Activated CD4-positive, alpha-beta T cell treated with anti-CD3 and anti-CD28 coated beads, Interleukin-2, amount 10 ng/mL, durations not matched to agents 7 days and 5 days (primary cell): ENCODE results near the gene TOR2A. TPM values are rescaled to one million over a fixed set of nuclear protein-coding genes. Genes with fewer than 3 reads are reported as not detected.
"Not testable (repeated sequence)": the region's sequence is repeated elsewhere in the genome, so short reads cannot be mapped to it uniquely, and the experiment has no call there.

Experiments
- CTCF ChIA-PET: fragments of 350-600 bp; sonication (Branson Sonifier 250); formaldehyde crosslinking; loops from one replicate; lab custom pipeline; 2021; ENCODE audit warnings: antibody characterized with exemption; lab: Charles Lee
- POLR2A ChIA-PET: fragments of 350-600 bp; sonication (Branson Sonifier 250); formaldehyde crosslinking; loops from one replicate; lab custom pipeline; 2021; ENCODE audit warnings: antibody characterized with exemption; lab: Charles Lee
- DNase-seq: peaks from one replicate; pipeline ENCODE4 v3.0.0-alpha.2; 2020
- H3K27ac Mint-ChIP-seq: one replicate; pipeline ENCODE4 v1.8.0; 2021; ENCODE audit warnings: mild to moderate bottlenecking, moderate library complexity, mixed read lengths
- H3K27me3 Mint-ChIP-seq: one replicate; pipeline ENCODE4 v1.8.0; 2021; ENCODE audit warnings: mixed read lengths
- H3K36me3 Mint-ChIP-seq: one replicate; pipeline ENCODE4 v1.8.0; 2021; ENCODE audit warnings: low read depth, mixed read lengths
- H3K4me1 Mint-ChIP-seq: one replicate; pipeline ENCODE4 v1.8.0; 2021; ENCODE audit warnings: mixed read lengths
- H3K4me3 Mint-ChIP-seq: one replicate; pipeline ENCODE4 v1.8.0; 2021; ENCODE audit warnings: mild to moderate bottlenecking, moderate library complexity, mixed read lengths
- H3K9me3 Mint-ChIP-seq: one replicate; pipeline ENCODE4 v1.8.0; 2021; ENCODE audit warnings: mixed read lengths
- total RNA-seq, 2 experiments: library from RNA; stranded (reverse); gene quantifications; one replicate each; pipeline ENCODE4 v1.2.3, GENCODE V29; 2021

The TOR2A gene
- 10 to 100 TPM; 21.7 to 24.0 TPM for total RNA-seq

DNA sequence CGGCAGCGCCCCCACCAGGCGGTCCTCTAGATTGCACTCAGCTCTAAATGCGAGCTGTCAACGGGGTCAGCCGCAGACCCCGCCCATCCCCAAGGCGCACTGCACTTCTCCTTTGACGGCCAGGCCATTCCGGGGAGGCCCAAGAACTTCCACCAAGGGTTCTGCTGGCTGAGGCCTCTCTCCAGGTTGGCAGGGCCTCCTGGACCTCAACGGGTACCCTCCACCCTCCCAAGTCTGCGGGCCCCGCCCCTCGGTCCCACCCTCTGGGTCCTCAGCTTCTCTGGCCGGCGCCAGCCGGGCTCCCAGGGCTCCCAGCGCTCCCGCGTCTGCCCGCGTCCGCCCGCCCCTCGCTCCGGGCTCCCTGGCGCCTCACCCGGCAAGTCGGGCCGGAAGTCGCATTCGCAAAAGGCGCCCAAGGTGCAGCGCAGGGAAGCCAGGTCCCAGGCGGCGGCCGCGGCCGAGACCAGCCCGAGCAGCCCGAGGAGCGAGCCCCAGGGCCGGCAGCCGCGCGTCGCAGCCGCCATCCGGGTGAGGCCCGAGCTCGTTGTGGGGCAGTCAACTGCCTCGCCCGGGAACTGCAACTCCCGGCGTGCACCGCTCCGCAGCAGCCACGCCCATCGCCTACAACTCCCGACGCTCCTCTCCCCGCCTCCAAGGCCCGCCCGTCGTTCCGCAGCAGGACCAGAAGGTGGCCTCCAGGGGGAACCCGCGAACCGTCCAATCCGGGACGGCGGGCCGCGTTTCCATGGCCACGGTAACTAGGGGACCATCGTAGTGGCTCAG lies at the start of gene TOR2A:
TOR2A (minus strand) TSS at position 548 of the 783 bp plus-strand sequence; CDS start at position 524, 24 bp downstream.
- CTCF ChIA-PET: interaction anchor here (0.6 to 3.0 kb wide), 80 partner anchors 9 to 403 kb away, joined by 3 to 31 read pairs (median 5); partner anchors contain the start of genes CDK9, CFAP157, PIP5KL1 and PTRH1

DNA sequence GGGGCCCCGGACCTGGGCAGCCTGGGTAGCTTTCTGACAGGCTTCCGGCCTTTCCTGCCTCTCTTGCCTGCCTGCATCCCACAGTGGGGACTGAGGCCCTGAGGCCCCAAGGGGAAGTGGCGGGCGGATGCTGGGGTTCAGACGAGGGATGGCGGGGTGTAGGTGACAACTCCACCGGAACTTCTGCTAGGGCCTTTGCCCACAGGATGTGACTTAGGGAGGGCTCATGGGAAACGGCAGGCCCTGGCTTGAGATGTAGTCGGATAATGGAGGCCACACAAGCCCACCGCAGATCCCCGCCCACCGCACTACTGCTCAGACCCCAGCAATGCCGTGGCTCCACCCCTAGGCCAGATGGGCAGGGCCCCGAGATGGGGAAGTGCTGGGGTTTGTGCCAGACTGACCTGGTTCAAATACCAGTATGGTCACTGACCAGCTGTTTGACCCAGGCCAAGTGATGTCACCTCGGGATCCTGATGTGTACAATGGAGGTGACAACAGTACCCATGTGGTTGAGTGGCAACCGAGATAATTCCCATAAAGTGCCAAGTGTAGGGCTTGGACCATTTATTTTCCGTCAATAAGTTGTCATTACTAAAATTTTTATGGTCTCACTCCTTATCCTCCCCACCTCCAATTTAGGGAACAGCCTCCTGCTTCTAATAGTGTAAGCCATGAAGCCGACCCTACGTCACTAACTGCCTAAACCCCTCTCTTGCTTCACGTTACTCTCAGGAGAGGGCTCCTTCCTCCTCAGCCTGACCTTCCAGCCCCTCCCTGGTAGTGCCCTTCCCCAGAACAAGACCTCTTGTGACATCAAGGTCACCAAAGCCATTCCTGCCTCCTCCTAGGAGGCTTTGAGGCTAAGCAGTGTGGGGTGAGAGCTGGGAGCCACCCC lies 48.3 kb upstream of the TOR2A start:
- CTCF ChIA-PET: interaction anchor here (0.8 to 5.6 kb wide), 6 partner anchors 12 to 273 kb away, joined by 3 to 31 read pairs (median 8); partner anchors contain the start of gene TOR2A

More for the DNA sequence above, at the start of gene TOR2A:
- H3K36me3 Mint-ChIP-seq: peaks cover 17% of the 10 kb centered on the region
- no peaks in the 10 kb centered on the region for H3K27me3 Mint-ChIP-seq
- H3K4me3 Mint-ChIP-seq: peak within 1 kb of the TSS; percentile 82
- DNase-seq: peak; percentile 99
- peaks cover 27% of the 10 kb centered on the region for H3K4me1 Mint-ChIP-seq
- POLR2A ChIA-PET: interaction anchor here (1.0 to 1.5 kb wide), 2 partner anchors 50 to 62 kb away, joined by 3 read pairs; no protein-coding TSS in a partner anchor
- peak within 1 kb of the TSS; percentile 94 for H3K27ac Mint-ChIP-seq
- no peaks in the 10 kb centered on the region for H3K9me3 Mint-ChIP-seq

DNA sequence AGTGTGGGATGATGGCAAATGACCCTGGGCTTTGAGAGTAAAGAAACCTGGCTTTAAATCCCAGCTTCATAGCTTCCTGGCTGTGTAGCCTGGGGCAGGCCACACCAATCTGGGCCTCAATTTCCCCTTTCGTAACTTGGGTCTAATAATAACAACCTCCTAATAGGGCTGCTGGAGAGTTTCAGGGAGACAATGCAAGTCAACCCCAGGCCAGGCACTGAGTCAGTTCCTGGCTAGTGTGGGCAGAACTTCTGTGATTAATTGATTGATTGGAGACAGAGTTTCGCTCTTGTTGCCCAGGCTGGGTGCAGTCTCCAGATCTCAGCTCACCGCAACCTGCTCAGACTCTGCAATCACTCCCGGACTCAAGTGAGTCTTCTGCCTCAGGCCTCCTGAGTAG lies 46.7 kb upstream of the TOR2A start:
- Mint-ChIP-seq H3K36me3 (peaks cover 17% of the 10 kb centered on the region), H3K27ac (peak overlapping the region; percentile 87), H3K4me1 (peaks cover 63% of the 10 kb centered on the region), H3K9me3 (no peaks in the 10 kb centered on the region), H3K4me3 (peak overlapping the region; percentile 30), H3K27me3 (no peaks in the 10 kb centered on the region)
- ChIA-PET POLR2A (no interaction called here), CTCF (interaction anchor here (2.2 kb wide), 1 partner anchor 47 kb away, joined by 11 read pairs; the partner anchor contains the start of gene TOR2A)
- DNase-seq: no peak

More for the DNA sequence above, 48.3 kb upstream of the TOR2A start:
- Mint-ChIP-seq H3K27ac (peak overlapping the region; percentile 96), H3K36me3 (peaks cover 18% of the 10 kb centered on the region), H3K4me3 (peak overlapping the region; percentile 71), H3K27me3 (no peaks in the 10 kb centered on the region), H3K4me1 (peaks cover 71% of the 10 kb centered on the region), H3K9me3 (no peaks in the 10 kb centered on the region)
- DNase-seq: peak; percentile 86
- POLR2A ChIA-PET: no interaction called here

DNA sequence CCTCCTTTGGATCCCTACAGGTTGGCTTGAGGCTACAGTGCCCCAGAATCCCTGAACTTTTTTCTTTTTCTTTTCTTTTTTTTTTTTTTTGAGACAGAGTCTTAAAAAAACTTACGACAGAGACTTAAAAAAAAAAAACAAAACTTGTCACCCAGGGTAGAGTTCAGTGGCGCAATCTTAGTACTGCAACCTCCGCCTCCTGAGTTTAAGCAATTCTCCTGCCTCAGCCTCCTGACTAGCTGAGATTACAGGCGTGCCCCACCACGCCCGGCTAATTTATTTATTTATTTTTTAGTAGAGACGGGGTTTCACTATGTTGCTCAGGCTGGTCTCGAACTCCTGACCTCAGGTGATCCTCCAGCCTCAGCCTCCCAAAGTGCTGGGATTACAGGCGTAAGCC lies 45.8 kb upstream of the TOR2A start:
- Mint-ChIP-seq H3K36me3 (peaks cover 20% of the 10 kb centered on the region), H3K4me1 (peaks cover 65% of the 10 kb centered on the region), H3K27ac (peak overlapping the region; percentile 87)
- H3K4me3 Mint-ChIP-seq, DNase-seq, H3K27me3 Mint-ChIP-seq, POLR2A ChIA-PET, H3K9me3 Mint-ChIP-seq: not testable (repeated sequence)
- CTCF ChIA-PET: interaction anchor here (0.6 to 3.4 kb wide), 4 partner anchors 7 to 200 kb away, joined by 3 to 25 read pairs (median 4); partner anchors contain the start of gene TOR2A

DNA sequence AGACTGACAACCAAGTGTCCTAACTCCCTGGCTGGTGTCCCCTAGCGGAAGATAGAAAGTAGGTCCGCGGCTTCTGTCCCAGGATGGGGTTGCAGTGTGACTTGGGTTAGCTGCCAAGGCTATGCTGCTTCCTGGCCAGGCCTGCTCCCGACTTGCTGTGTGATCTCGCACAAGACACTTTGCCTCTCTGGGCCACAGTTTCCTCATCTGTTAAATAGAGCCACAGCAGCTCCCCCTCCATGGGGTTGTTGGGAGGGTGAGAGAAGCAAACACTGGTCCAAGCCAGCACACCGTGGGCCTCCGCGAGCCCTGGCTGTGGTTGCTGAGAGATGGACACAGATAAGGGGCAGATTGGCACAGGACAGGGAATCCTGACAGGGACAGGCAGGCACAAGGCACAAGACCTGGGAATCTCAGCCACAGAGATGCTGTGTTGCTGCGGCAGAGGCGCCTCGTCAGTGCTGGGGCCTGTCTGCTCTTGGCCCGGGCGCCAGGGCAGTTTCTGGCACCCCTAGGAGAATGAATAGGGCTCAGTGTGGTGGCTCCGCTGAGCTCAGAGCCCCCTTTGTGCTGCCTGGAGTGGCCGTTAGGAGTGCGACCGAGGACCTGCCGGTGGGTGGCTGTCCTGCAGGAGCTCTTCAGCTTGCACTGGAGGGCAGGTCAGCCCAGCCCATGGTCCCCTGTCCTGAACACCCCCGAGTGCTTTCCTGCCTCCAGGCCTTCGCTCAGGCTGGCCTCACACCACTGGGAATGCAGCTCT lies 45.2 kb upstream of the TOR2A start:
- CTCF ChIA-PET: interaction anchor here (0.6 to 3.4 kb wide), 8 partner anchors 8 to 199 kb away, joined by 3 to 25 read pairs (median 4); partner anchors contain the start of gene TOR2A
- Mint-ChIP-seq H3K9me3 (no peaks in the 10 kb centered on the region), H3K4me3 (no peak overlapping the region), H3K27ac (peak overlapping the region; percentile 97), H3K36me3 (peaks cover 20% of the 10 kb centered on the region), H3K4me1 (peaks cover 65% of the 10 kb centered on the region), H3K27me3 (no peaks in the 10 kb centered on the region)
- DNase-seq: no peak
- POLR2A ChIA-PET: no interaction called here

DNA sequence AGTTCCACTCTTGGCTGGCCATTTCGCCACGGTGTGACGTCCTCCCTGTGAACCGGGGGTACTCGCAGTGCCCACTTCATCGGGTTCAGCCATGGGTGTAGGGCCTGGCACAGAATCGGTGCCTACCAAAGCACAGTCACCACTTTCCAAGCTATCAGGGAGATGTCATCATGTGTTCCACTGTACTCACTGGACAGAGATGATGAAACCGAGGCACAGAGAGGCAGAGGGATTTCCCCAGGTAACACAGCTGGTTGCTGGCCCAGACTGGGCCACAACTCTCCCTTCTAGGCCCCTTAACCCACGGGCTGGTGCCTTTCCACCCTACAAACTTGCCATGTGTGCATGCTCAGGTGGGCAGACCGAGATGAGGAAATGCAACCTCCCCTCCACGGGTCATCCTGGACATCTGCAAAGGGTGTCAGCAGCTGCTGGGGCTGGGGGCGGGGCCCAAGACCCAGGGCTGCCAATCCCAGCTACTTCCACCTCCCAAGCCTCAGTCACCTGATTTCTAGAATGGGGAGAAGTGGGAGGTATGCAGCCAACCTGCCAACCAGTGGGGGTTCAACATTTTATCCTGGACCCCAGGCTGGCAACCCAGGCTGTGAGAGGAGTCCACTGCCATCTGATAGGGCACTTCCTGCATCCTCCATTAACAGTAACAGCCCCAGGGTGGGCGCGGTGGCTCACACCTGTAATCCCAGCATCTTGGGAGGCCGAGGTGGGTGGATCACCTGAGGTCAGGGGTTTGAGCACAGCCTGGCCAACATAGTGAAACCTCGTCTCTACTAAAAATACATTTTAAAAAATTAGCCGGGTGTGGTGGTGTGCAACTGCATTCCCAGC lies 44.3 kb upstream of the TOR2A start:
- DNase-seq: peak; percentile 56
- no peaks in the 10 kb centered on the region for H3K27me3 Mint-ChIP-seq
- H3K9me3 Mint-ChIP-seq: no peaks in the 10 kb centered on the region
- H3K27ac Mint-ChIP-seq: peak overlapping the region; percentile 97
- peak overlapping the region; percentile 100 for H3K4me3 Mint-ChIP-seq
- CTCF ChIA-PET: interaction anchor here (0.6 to 3.4 kb wide), 10 partner anchors 9 to 164 kb away, joined by 3 to 25 read pairs (median 4); partner anchors contain the start of gene TOR2A
- H3K4me1 Mint-ChIP-seq: peaks cover 66% of the 10 kb centered on the region
- peaks cover 26% of the 10 kb centered on the region for H3K36me3 Mint-ChIP-seq
- POLR2A ChIA-PET: no interaction called here

DNA sequence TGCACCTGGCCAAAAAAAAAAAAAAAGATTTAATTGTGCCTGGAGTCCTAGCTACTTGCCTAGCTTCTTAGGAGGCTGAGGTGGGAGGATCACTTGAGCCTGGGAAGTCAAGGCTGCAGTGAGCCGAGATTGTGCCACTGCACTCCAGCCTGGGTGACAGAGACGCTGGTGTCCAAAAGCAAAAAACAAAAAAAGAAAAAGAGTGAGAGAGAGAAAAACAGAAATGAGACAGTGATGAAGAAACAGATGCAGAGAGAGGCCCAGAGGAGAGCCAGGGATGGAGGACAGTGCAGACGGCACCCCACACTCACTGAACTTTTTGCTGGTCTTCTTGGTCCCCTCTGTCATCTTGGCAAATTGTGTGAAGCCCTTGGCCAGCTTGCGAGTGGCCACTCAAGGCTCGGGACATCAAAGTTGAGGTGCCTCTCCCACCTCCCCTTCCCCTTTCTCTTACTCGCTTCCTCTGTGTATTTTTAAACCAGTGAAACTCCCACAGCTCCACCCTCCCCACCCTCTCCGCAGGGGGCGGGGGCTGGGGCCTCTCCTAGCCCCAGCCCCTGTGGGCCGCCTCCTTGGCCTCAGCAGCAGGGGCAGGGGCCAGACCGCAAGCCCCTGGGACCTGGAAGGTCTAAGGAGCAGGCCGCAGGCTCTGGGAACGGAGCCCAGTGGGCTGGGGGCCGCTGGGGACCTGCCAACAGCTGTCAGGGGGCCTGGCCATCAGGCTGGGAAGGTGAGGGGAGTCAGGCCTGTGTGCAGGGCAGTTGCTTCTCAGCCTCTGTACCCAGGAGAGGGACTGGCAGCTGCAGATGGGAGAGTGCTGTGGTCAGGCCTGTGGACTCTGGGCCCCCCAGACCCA lies 43.4 kb upstream of the TOR2A start, which contains the start of gene SH2D3C:
SH2D3C (minus strand) TSS at position 387 of the 856 bp plus-strand sequence; CDS start at position 348, 39 bp downstream.
- peak; percentile 60 for DNase-seq
- Mint-ChIP-seq H3K27ac (peak within 1 kb of the TSS; percentile 97), H3K36me3 (peaks cover 32% of the 10 kb centered on the region), H3K27me3 (no peaks in the 10 kb centered on the region), H3K9me3 (no peaks in the 10 kb centered on the region), H3K4me1 (peaks cover 64% of the 10 kb centered on the region), H3K4me3 (peak within 1 kb of the TSS; percentile 100)
- ChIA-PET POLR2A (interaction anchor here (0.6 kb wide), 1 partner anchor 350 kb away, joined by 4 read pairs; no protein-coding TSS in a partner anchor), CTCF (interaction anchor here (0.6 to 3.4 kb wide), 8 partner anchors 11 to 165 kb away, joined by 3 to 25 read pairs (median 4); partner anchors contain the start of genes FPGS and TOR2A)

DNA sequence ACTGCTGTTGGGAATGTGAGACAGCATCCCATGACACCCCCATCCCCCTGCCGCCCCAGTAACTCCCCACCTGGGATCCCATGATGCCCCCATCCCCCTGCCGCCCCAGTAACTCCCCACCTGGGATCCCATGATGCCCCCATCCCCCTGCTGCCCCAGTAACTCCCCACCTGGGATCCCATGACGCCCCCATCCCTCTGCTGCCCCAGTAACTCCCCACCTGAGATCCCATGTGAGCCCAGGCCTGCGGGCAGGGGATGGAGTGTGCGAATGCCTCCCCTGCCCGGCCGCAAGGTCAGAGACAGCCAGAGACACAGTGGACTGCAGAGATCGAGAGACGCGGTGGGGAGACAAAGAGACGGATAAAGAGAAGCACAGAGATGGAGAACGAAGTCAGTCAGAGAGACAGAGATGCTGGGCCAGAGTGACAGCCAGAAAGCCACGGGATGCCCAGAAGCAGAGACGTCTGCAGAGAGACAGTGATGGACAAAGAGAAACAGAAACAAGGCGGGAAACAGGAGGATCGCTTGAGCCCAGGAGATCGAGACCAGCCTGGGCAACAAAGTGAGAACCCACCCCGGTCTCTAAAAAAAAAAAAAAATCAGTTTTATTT lies 42.4 kb upstream of the TOR2A start:
- peaks cover 38% of the 10 kb centered on the region for H3K36me3 Mint-ChIP-seq
- POLR2A ChIA-PET: interaction anchor here (0.6 kb wide), 1 partner anchor 26 kb away, joined by 3 read pairs; no protein-coding TSS in a partner anchor
- H3K4me3 Mint-ChIP-seq: peak overlapping the region; percentile 100
- no peaks in the 10 kb centered on the region for H3K9me3 Mint-ChIP-seq
- CTCF ChIA-PET: interaction anchor here (1.0 to 3.4 kb wide), 2 partner anchors 42 to 92 kb away, joined by 3 to 25 read pairs; partner anchors contain the start of gene TOR2A
- H3K27me3 Mint-ChIP-seq: no peaks in the 10 kb centered on the region
- H3K4me1 Mint-ChIP-seq: peaks cover 64% of the 10 kb centered on the region
- peak overlapping the region; percentile 96 for H3K27ac Mint-ChIP-seq
- peak; percentile 33 for DNase-seq

DNA sequence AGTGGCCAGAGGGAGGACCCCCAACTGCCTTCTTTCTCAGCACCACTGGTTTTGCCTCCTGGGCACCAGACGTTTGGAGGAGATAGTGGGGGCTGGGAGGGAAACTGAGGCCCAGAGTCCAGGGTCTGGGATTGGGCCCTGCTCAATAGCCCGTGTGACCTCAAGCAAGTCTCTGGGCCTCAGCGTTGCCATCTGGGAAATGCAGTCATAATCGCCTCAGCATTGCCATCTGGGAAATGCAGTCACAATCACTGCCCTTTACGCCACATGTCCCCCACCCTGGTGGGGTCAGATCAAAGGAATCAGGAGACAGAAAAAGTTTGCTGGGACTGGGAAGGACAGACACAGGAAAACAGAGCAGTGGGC lies 41.8 kb upstream of the TOR2A start:
- CTCF ChIA-PET: interaction anchor here (1.3 to 1.7 kb wide), 2 partner anchors 9 to 42 kb away, joined by 4 read pairs; partner anchors contain the start of genes CDK9 and TOR2A
- Mint-ChIP-seq H3K27me3 (no peaks in the 10 kb centered on the region), H3K27ac (peak overlapping the region; percentile 96), H3K4me1 (peaks cover 62% of the 10 kb centered on the region), H3K9me3 (no peaks in the 10 kb centered on the region), H3K36me3 (peaks cover 38% of the 10 kb centered on the region), H3K4me3 (peak overlapping the region; percentile 100)
- DNase-seq: no peak
- POLR2A ChIA-PET: no interaction called here
